OCI-LY1 (cell line): ENCODE results near the gene CARM1.
"Not testable (repeated sequence)": the region's sequence is repeated elsewhere in the genome, so short reads cannot be mapped to it uniquely, and the experiment has no call there.

Source experiments
- H2AFZ ChIP-seq: fragments of 200-600 bp; sonication (generic), shearing (Covaris generic); 2 replicates; pipeline ENCODE4 v1.6.0; 2014; ENCODE audit warnings: antibody characterized with exemption, mild to moderate bottlenecking, low read length
- H3F3A ChIP-seq: fragments of 200-600 bp; sonication (generic), shearing (Covaris generic); 2 replicates; pipeline ENCODE4 v1.6.0; 2014; ENCODE audit warnings: mild to moderate bottlenecking, antibody characterized with exemption, low read length, moderate library complexity; ENCODE audit not compliant: insufficient read depth
- H3K27ac ChIP-seq: fragments of 200-600 bp; sonication (generic); 2 replicates; pipeline ENCODE4 v1.5.1; 2014; ENCODE audit warnings: low read length, mixed run types, mild to moderate bottlenecking, low read depth; ENCODE audit not compliant: poor library complexity, severe bottlenecking
- H3K27me3 ChIP-seq: fragments of 200-600 bp; sonication (generic); 2 replicates; pipeline ENCODE4 v1.6.0; 2014; ENCODE audit warnings: antibody characterized with exemption, mild to moderate bottlenecking, low read length, moderate library complexity; ENCODE audit not compliant: insufficient read depth
- H3K36me3 ChIP-seq: fragments of 200-600 bp; sonication (generic); 2 replicates; pipeline ENCODE4 v1.6.1; 2014; ENCODE audit warnings: mild to moderate bottlenecking, antibody characterized with exemption, low read length, moderate library complexity, mixed read lengths; ENCODE audit not compliant: insufficient read depth
- H3K4me1 ChIP-seq: fragments of 200-600 bp; sonication (generic); 2 replicates; pipeline ENCODE4 v1.5.1; 2014; ENCODE audit warnings: mild to moderate bottlenecking, low read length, moderate library complexity; ENCODE audit not compliant: insufficient read depth, severe bottlenecking
- H3K4me2 ChIP-seq: fragments of 200-600 bp; sonication (generic), shearing (Covaris generic); 2 replicates; pipeline ENCODE4 v1.6.1; 2014; ENCODE audit warnings: low read length
- H3K4me3 ChIP-seq: fragments of 200-600 bp; sonication (generic); 2 replicates; pipeline ENCODE4 v1.5.1; 2014; ENCODE audit warnings: low read length, low read depth, mild to moderate bottlenecking, mixed read lengths; ENCODE audit not compliant: poor library complexity, severe bottlenecking
- H3K79me2 ChIP-seq: fragments of 200-600 bp; shearing (Covaris generic); 2 replicates; pipeline ENCODE4 v1.6.1; 2016; ENCODE audit warnings: mixed run types, low read length, mixed read lengths; ENCODE audit not compliant: insufficient read depth
- H3K9ac ChIP-seq: fragments of 200-600 bp; sonication (generic), shearing (Covaris generic); 2 replicates; pipeline ENCODE4 v1.6.1; 2014; ENCODE audit warnings: mild to moderate bottlenecking, low read length, mixed read lengths
- H3K9me2 ChIP-seq: fragments of 200-600 bp; sonication (generic), shearing (Covaris generic); 2 replicates; pipeline ENCODE4 v1.6.1; 2014; ENCODE audit warnings: low read depth, mild to moderate bottlenecking, low read length, mixed read lengths
- H3K9me3 ChIP-seq: fragments of 200-600 bp; shearing (Covaris generic); 2 replicates; pipeline ENCODE4 v1.6.1; 2014; ENCODE audit warnings: low read length, mixed read lengths
- H4K20me1 ChIP-seq: fragments of 200-600 bp; sonication (generic), shearing (Covaris generic); 2 replicates; pipeline ENCODE4 v1.6.0; 2016; ENCODE audit warnings: mild to moderate bottlenecking, low read length; ENCODE audit not compliant: insufficient read depth
- CTCF ChIP-seq: fragments of 200-600 bp; sonication (generic), shearing (Covaris generic); IDR thresholded peaks from 2 replicates; pipeline ENCODE4 v1.5.1; 2017; ENCODE audit warnings: mild to moderate bottlenecking, antibody characterized with exemption, low read length, moderate library complexity, mixed read lengths
- EZH2 ChIP-seq: fragments of 200-600 bp; sonication (generic), shearing (Covaris generic); IDR thresholded peaks from 2 replicates; pipeline ENCODE4 v1.8.0; 2017; ENCODE audit warnings: borderline replicate concordance, mixed run types, mild to moderate bottlenecking, antibody characterized with exemption, low read length, moderate library complexity, mixed read lengths

Gene CARM1

GRCh38 chr19:10929402-10929794 is 58.0 kb downstream of the CARM1 start:
- peak overlapping the region; percentile 91 for H3K4me2 ChIP-seq
- no peaks in the 10 kb centered on the region for H3K9me2 ChIP-seq
- no peak overlapping the region for H3K27ac ChIP-seq
- peaks cover 24% of the 10 kb centered on the region for H3K4me1 ChIP-seq
- peak overlapping the region; percentile 67 for H3K9ac ChIP-seq
- H3K36me3 ChIP-seq = peaks cover 12% of the 10 kb centered on the region; the same call in 1 of the 2 replicates
- H3K4me3 ChIP-seq = peak overlapping the region; percentile 74
- H3F3A ChIP-seq = no peaks in the 10 kb centered on the region
- TF ChIP-seq EZH2 = no peak
- no peak for TF ChIP-seq CTCF
- no peaks in the 10 kb centered on the region for H4K20me1 ChIP-seq
- peaks cover 14% of the 10 kb centered on the region; the same call in 1 of the 2 replicates for H3K79me2 ChIP-seq
- H3K27me3 ChIP-seq = no peaks in the 10 kb centered on the region
- no peaks in the 10 kb centered on the region for H3K9me3 ChIP-seq
- no peak overlapping the region for H2AFZ ChIP-seq

GRCh38 chr19:10935371-10936059 is 64.2 kb downstream of the CARM1 start:
- peaks cover 1% of the 10 kb centered on the region; the same call in 1 of the 2 replicates for H3K79me2 ChIP-seq
- peaks cover 10% of the 10 kb centered on the region; the same call in 1 of the 2 replicates for H3K36me3 ChIP-seq

GRCh38 chr19:10936661-10937084 is 65.3 kb downstream of the CARM1 start:
- Histone ChIP-seq H3F3A (no peaks in the 10 kb centered on the region), H3K27me3 (no peaks in the 10 kb centered on the region), H4K20me1 (no peaks in the 10 kb centered on the region), H2AFZ (no peak overlapping the region), H3K36me3 (peaks cover 6% of the 10 kb centered on the region; the same call in 1 of the 2 replicates), H3K4me2 (no peak overlapping the region), H3K27ac (no peak overlapping the region), H3K4me3 (no peak overlapping the region), H3K9ac (no peak overlapping the region), H3K4me1 (peaks cover 22% of the 10 kb centered on the region), H3K9me2 (no peaks in the 10 kb centered on the region), H3K9me3 (no peaks in the 10 kb centered on the region), H3K79me2 (no peaks in the 10 kb centered on the region)
- TF ChIP-seq CTCF = peak; percentile 65; the same call in 1 of the 2 replicates
- TF ChIP-seq EZH2 = no peak

More at GRCh38 chr19:10935371-10936059, 64.2 kb downstream of the CARM1 start:
- no peaks in the 10 kb centered on the region for H3K27me3 ChIP-seq
- TF ChIP-seq EZH2 = no peak
- no peak for TF ChIP-seq CTCF
- H2AFZ ChIP-seq = no peak overlapping the region
- H3K9me2 ChIP-seq = no peaks in the 10 kb centered on the region
- peak overlapping the region; percentile 21 for H3K27ac ChIP-seq
- no peak overlapping the region for H3K9ac ChIP-seq
- no peaks in the 10 kb centered on the region for H3K9me3 ChIP-seq
- no peaks in the 10 kb centered on the region for H4K20me1 ChIP-seq
- no peak overlapping the region for H3K4me2 ChIP-seq
- H3K4me3 ChIP-seq = no peak overlapping the region
- H3K4me1 ChIP-seq = peaks cover 16% of the 10 kb centered on the region
- no peaks in the 10 kb centered on the region for H3F3A ChIP-seq

- H3K4me2 ChIP-seq, H4K20me1 ChIP-seq, H3K9me3 ChIP-seq, H3K79me2 ChIP-seq, H3K9ac ChIP-seq, H2AFZ ChIP-seq, H3K4me3 ChIP-seq, H3K27me3 ChIP-seq, H3K36me3 ChIP-seq, H3K9me2 ChIP-seq, H3F3A ChIP-seq: not testable (repeated sequence)
- Histone ChIP-seq H3K27ac (peak overlapping the region; percentile 65), H3K4me1 (peaks cover 50% of the 10 kb centered on the region)
These were observed 70.3 kb downstream of the CARM1 start for GRCh38 chr19:10941649-10942048.

GRCh38 chr19:10943412-10943811 is 72.1 kb downstream of the CARM1 start:
- not testable (repeated sequence) for H3K4me3 ChIP-seq, H3K4me2 ChIP-seq, H3K27me3 ChIP-seq, H3K9ac ChIP-seq, H3K9me2 ChIP-seq, H3K79me2 ChIP-seq, H3F3A ChIP-seq, H3K36me3 ChIP-seq, H2AFZ ChIP-seq, H4K20me1 ChIP-seq, H3K9me3 ChIP-seq
- peak overlapping the region; percentile 68 for H3K27ac ChIP-seq
- peaks cover 50% of the 10 kb centered on the region for H3K4me1 ChIP-seq
